Activated naive CD8-positive, alpha-beta T cell treated with anti-CD3 and anti-CD28 coated beads, Interleukin-2, amount 50 U/mL, for 24 hours (primary cell): Measurements from ENCODE around the gene SFMBT1.

Experiments used
- ATAC-seq: fragments of 150-1000 bp; cut with Tn5 transposase; one replicate; pipeline ENCODE4 v1.10.0; 2021
- DNase-seq: peaks from one replicate; pipeline ENCODE4 v3.0.0; 2021
- H3K27ac Mint-ChIP-seq: one replicate; pipeline ENCODE4 v1.8.0; 2021; ENCODE audit warnings: mild to moderate bottlenecking, mixed read lengths
- H3K27me3 Mint-ChIP-seq: one replicate; pipeline ENCODE4 v1.8.0; 2021; ENCODE audit warnings: mixed read lengths
- H3K36me3 Mint-ChIP-seq: one replicate; pipeline ENCODE4 v1.8.0; 2021; ENCODE audit warnings: low read depth, mixed read lengths
- H3K4me1 Mint-ChIP-seq: one replicate; pipeline ENCODE4 v1.8.0; 2021; ENCODE audit warnings: mixed read lengths
- H3K4me3 Mint-ChIP-seq: one replicate; pipeline ENCODE4 v1.8.0; 2021; ENCODE audit warnings: mild to moderate bottlenecking, moderate library complexity, mixed read lengths
- H3K9me3 Mint-ChIP-seq: one replicate; pipeline ENCODE4 v1.8.0; 2021; ENCODE audit warnings: mixed read lengths

The SFMBT1 gene

DNA sequence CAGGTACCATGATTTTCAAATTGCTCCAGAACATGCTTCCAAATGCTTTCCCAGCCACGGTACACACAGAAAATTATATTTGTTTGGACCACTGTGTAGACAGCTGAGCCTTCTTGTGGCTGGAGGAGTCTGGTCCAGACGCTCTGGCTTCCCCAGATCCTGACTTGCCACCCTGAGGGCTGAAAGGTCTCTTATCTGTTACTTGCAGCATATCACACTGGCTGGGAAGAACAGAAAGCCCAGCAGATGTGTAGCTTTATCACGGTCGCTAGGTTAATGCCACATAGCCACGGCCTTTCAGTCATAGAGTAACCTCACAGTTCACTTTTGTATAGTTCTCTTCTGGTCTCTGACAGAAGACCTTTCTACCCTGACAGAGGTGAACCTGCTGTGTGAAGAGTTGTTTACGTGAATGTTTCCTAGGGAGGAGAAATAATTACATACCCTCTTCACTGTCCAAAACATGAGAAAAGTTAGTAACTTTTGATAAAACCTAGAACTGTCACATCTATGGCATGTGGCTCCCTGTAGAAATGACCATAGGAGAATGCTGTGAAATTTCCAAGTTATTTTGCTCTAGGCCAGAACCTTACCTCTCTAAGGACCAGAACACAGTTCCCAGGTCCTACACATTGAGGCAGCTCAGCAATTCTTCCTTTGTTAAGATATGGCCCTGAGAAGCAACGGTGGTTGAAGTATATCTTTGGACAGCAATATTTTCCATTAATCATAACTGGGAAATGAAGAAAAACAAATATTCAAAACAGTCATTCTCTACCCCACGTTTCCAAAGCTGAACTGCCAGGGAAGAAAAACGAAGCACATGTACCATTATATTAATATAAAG, 132.8 kb downstream of the SFMBT1 start:
- Mint-ChIP-seq H3K4me1 (peaks cover 9% of the 10 kb centered on the region), H3K27ac (peak overlapping the region; percentile 6), H3K36me3 (peaks cover 36% of the 10 kb centered on the region), H3K27me3 (no peaks in the 10 kb centered on the region), H3K4me3 (no peak overlapping the region), H3K9me3 (no peaks in the 10 kb centered on the region)
- DNase-seq, result no peak
- ATAC-seq, result no peak

DNA sequence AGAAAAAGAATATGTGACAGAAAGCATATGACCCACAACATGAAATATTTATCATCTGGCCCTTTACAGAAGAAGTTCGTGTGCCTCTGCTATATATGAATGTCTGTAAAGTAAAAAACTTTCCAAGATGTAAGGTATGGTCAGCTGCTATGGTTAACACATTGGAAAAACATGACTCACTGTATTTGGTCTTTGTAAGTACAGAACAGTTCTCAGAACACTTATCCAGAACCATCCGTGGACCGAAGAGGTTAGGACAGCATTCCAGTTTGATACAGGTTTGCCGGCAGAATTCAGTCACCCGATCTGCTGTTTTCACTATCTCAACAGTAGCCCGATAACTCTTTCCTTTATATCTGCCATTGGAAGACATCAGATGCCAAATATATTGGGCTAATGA, 135.1 kb downstream of the SFMBT1 start:
- Mint-ChIP-seq H3K36me3 (peaks cover 34% of the 10 kb centered on the region), H3K9me3 (no peaks in the 10 kb centered on the region), H3K27me3 (no peaks in the 10 kb centered on the region), H3K4me1 (peaks cover 9% of the 10 kb centered on the region), H3K27ac (no peak overlapping the region), H3K4me3 (no peak overlapping the region)
- DNase-seq, result no peak
- no peak for ATAC-seq

DNA sequence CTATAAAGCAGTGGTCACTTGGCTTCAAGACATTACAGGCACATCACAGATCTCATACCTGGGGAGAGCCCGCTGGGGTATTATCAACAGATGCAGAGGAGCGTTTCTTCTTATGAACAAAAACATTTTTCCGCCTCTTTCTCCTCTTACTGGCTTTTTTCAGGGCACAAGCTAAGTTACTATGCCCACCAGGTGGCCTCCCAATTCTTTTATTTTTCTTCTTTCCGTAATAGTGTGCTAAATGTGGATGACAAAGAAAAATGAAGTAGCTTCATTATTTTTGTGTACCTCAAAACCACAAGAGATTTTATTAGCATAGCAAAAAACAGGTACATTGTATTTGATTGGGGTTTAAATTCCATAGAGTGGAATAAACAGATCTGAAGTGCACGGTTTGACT, 138.4 kb downstream of the SFMBT1 start:
- Mint-ChIP-seq H3K9me3 (no peaks in the 10 kb centered on the region), H3K4me3 (no peak overlapping the region), H3K36me3 (peaks cover 32% of the 10 kb centered on the region), H3K27me3 (no peaks in the 10 kb centered on the region), H3K4me1 (peaks cover 4% of the 10 kb centered on the region), H3K27ac (no peak overlapping the region)
- ATAC-seq (no peak), DNase-seq (no peak)

DNA sequence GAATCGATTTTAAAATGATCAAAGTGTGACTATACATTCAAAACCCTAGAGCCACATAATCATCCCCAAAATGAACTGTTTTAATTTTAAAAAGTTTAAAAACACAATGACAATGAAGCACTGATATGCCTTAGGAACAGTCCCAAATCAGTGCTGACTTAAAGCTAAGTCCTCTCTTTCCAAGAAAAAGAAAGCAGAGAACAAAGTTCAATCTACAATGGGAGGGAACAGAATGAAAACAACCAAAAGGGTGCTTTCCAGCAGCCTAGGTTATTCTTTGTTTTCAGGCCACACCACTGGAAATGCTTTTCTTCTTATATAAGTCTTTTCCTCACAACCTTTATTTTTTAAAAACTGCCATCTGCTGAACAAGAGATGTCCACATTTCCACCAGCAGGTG, 141.3 kb downstream of the SFMBT1 start:
- DNase-seq, result no peak
- Mint-ChIP-seq H3K36me3 (peaks cover 18% of the 10 kb centered on the region), H3K4me1 (no peaks in the 10 kb centered on the region), H3K9me3 (no peaks in the 10 kb centered on the region), H3K27ac (no peak overlapping the region), H3K27me3 (no peaks in the 10 kb centered on the region), H3K4me3 (no peak overlapping the region)
- no peak for ATAC-seq

DNA sequence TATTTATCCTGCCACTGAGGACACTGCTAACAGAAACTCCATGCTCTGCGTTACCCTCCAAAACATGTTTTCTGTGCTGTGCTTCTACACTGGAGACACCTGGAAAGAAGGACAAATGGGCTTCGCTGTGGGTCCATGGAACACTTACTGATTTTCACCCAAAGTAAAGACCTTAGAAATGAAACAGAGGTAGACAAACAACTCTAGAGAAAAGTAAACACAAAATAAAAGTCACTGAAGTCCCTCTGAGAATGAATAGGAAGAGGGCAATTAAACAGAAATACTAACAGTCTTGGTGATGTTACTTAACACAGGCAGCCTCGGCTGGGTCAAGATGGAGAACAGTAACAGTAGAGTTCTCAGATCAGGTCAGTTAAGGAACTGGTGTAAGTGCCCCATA, 141.9 kb downstream of the SFMBT1 start:
- H3K4me3 Mint-ChIP-seq, result no peak overlapping the region
- no peak for ATAC-seq

DNA sequence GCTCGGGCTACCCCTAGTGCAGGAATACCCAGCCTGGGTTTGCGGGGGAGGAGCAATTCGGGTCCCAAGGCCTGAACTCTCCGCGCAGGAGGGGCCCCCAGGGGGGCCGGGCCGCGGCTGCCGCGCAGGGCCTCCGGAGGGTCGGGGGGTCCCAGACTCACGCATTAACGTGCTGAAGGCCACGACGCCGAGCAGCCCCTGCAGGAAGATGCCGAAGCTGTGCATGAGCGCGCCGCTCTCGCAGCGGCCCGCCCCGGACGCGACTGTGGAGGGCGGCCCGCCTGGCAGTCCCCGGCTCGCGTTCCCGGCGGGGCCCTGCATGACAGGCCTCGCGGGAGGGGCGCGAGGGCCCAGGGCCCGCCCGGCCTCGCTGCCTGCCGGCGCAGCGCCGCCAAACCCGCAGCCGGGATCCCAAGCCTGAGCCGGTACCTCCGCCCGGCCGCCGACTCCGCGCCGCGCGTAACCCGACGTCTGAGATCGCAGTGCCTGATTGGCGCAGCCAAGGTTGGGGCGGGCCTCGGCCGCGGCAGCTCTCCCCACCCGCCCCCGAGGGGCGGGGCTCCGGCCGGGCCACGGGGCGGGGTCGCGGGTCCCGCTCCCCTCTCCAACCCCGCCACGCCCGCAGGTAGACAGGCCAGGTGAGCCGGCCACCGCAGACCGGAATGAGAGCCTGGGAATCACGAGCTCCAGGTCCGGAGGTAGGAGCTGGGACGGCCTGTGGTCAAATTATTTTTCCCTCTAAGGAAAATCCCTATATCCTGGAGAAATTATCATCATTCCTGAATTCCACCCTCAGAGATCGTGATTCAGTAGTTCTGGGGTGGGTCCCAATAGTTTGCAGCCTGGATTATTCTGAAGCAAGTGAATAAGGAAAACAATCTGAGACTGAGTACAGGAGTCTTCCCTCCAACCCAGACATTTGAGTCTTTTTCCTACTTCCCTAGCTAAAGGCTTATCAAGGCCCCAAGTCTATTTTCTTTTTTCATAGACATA, 148.4 kb downstream of the SFMBT1 start, which contains the start of gene STIMATE:
STIMATE (minus strand) TSS at position 419 of the 993 bp plus-strand sequence; CDS start at position 321, 98 bp downstream.
- ATAC-seq (peak; percentile 88), DNase-seq (peak; percentile 85)
- Mint-ChIP-seq H3K9me3 (no peaks in the 10 kb centered on the region), H3K4me3 (peak within 1 kb of the TSS; percentile 96), H3K27me3 (no peaks in the 10 kb centered on the region), H3K4me1 (peaks cover 44% of the 10 kb centered on the region), H3K27ac (peak within 1 kb of the TSS; percentile 84), H3K36me3 (peaks cover 8% of the 10 kb centered on the region)

More for the DNA sequence above, 141.9 kb downstream of the SFMBT1 start:
- H3K4me1 Mint-ChIP-seq, result no peaks in the 10 kb centered on the region
- H3K36me3 Mint-ChIP-seq, result peaks cover 18% of the 10 kb centered on the region
- H3K27me3 Mint-ChIP-seq, result no peaks in the 10 kb centered on the region
- no peak overlapping the region for H3K27ac Mint-ChIP-seq
- H3K9me3 Mint-ChIP-seq, result no peaks in the 10 kb centered on the region
- DNase-seq, result no peak

DNA sequence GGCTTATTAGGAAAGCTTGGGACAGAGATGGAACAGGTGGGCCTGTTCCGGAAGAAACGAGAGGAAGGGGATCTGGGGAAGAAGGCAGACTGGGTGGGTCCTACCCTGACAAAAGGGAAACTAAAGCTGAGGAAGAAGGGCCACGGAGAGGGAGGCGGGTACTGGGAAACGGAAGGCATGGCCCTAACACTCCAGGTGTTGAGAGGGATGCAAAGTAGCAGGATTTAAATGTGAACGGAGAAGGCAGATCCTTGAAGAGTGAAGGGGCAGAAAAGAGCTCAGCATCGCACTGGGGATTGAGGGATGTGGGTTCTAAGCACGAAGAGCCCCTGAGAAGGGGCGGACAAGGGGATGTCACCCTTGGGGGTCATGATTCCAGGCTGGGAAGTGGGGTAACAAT, 149.3 kb downstream of the SFMBT1 start:
- Mint-ChIP-seq H3K4me3 (peak overlapping the region; percentile 96), H3K27me3 (no peaks in the 10 kb centered on the region), H3K9me3 (no peaks in the 10 kb centered on the region), H3K36me3 (peaks cover 8% of the 10 kb centered on the region), H3K4me1 (peaks cover 52% of the 10 kb centered on the region), H3K27ac (peak overlapping the region; percentile 84)
- ATAC-seq, result no peak
- DNase-seq, result no peak

DNA sequence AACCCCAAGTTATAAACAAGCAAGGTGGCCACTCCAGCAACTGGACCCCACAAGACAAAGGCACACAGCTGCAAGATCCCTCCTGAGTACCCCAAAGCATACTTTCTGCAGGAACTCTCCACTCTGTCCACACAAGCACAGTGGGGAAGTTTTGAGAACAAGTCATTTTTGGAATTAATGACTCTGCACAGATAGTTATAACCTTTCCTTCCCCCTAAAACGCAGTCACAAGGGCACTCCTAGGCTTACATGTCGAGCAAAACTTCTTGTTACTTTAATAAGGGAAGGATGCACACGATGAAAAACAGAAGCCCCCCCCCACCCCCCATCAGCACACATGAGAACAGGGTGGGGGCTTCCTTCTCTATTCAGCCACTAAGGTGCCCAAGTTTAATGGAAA, 149.7 kb downstream of the SFMBT1 start:
- Mint-ChIP-seq H3K4me1 (peaks cover 57% of the 10 kb centered on the region), H3K4me3 (peak overlapping the region; percentile 96)
- no peak for ATAC-seq

DNA sequence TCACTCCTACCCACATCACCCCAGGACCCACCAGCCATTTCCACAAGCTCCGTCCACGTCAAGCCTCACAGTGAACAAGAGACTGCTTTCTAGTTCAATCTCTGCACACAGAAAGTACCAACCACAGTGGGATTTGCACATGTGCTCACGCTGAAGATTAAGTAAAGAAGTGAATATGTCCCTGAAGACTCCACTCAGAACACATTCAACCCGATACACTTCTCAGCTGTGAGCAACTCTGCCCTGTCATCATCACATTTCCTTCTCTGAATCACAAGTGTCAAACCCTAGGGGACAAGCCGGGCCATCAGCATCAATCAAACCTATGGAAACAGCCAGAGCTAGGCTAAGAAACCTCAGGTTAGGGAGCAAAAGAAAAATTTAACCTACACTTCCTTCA, 150.5 kb downstream of the SFMBT1 start:
- peaks cover 63% of the 10 kb centered on the region for H3K4me1 Mint-ChIP-seq
- ATAC-seq (peak; percentile 27), DNase-seq (no peak)
- no peaks in the 10 kb centered on the region for H3K9me3 Mint-ChIP-seq
- peak overlapping the region; percentile 96 for H3K4me3 Mint-ChIP-seq
- peak overlapping the region; percentile 68 for H3K27ac Mint-ChIP-seq
- peaks cover 10% of the 10 kb centered on the region for H3K36me3 Mint-ChIP-seq
- H3K27me3 Mint-ChIP-seq, result no peaks in the 10 kb centered on the region

More for the DNA sequence above, 149.7 kb downstream of the SFMBT1 start:
- peaks cover 8% of the 10 kb centered on the region for H3K36me3 Mint-ChIP-seq
- H3K9me3 Mint-ChIP-seq, result no peaks in the 10 kb centered on the region
- no peaks in the 10 kb centered on the region for H3K27me3 Mint-ChIP-seq
- H3K27ac Mint-ChIP-seq, result peak overlapping the region; percentile 68
- no peak for DNase-seq

DNA sequence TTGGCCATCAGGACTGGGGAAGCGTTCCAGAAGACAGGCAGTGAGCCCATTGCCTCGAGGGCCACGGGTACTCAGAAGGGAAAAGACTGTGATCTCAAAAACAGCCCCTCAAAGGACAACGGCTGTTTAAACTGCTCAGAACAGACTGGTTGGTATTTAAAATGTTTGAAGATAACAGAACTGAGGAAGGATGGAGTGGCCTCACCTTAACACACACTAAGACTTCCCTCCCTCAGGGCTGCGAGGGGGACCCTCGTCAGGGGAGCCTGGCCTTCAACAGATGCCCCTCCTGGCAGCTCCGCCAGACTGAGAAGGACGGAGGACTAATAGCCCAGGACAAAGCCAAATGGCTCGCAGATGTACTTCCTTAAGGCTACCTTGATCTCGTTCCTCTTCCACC, 151.1 kb downstream of the SFMBT1 start:
- Mint-ChIP-seq H3K4me3 (no peak overlapping the region), H3K27ac (peak overlapping the region; percentile 68), H3K9me3 (no peaks in the 10 kb centered on the region), H3K36me3 (peaks cover 10% of the 10 kb centered on the region), H3K27me3 (no peaks in the 10 kb centered on the region), H3K4me1 (peaks cover 69% of the 10 kb centered on the region)
- ATAC-seq, result no peak
- no peak for DNase-seq

DNA sequence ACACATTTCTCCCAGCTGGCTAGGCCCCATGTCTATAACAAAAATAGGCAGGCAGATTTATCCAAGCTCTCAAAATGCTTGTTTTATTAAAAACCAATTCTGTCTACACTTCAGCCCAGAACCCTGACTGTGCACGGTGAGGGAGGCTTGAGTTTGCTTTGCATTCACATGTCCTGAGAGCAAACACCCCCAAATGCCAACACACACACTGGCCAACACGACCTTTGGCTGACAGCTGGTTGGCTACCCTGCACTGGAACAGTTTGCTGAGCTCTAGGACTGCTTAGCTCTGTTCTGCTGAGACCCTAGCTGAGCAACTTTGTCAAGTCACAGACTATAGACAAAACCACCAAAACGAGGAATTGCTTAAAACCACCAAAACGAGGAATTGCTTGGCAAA, 152.2 kb downstream of the SFMBT1 start:
- H3K4me3 Mint-ChIP-seq, result peak overlapping the region; percentile 60
- H3K27ac Mint-ChIP-seq, result peak overlapping the region; percentile 89
- peaks cover 10% of the 10 kb centered on the region for H3K36me3 Mint-ChIP-seq
- DNase-seq (no peak), ATAC-seq (no peak)
- H3K27me3 Mint-ChIP-seq, result no peaks in the 10 kb centered on the region
- no peaks in the 10 kb centered on the region for H3K9me3 Mint-ChIP-seq
- H3K4me1 Mint-ChIP-seq, result peaks cover 70% of the 10 kb centered on the region

DNA sequence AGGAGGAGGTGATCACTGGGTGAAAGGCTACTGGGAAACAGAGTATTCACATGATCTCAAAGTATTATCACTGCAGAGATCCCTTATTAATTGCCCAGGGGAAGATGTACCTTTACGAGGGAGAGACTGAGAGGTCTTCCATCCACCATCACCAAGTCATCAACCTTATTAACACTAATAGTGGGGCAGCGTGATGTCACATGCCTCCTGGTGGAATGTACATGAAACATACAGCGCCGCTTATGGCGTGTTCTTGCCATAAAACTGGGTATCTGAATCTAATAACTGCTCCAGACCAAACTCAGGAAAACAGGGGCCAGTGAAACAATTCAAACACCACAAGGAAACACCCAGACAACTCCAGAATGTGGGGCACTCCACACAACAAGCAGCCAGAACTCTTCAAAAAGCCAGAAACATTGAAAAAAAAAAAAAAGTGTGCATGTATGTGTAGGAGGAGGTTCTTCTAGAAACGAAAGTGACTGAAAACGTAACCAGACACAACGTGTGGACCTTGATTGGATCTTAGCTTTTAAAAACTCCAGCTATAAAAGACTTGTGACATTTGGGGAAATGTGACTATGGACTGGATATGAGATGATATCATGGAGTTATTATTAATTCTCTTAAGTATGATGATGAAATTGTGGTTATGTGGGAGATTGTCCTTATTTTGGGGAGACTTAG, 153.1 kb downstream of the SFMBT1 start:
- ATAC-seq (no peak), DNase-seq (no peak)
- Mint-ChIP-seq H3K36me3 (peaks cover 10% of the 10 kb centered on the region), H3K27me3 (no peaks in the 10 kb centered on the region), H3K4me3 (peak overlapping the region; percentile 60), H3K4me1 (peaks cover 70% of the 10 kb centered on the region), H3K27ac (peak overlapping the region; percentile 89), H3K9me3 (no peaks in the 10 kb centered on the region)

DNA sequence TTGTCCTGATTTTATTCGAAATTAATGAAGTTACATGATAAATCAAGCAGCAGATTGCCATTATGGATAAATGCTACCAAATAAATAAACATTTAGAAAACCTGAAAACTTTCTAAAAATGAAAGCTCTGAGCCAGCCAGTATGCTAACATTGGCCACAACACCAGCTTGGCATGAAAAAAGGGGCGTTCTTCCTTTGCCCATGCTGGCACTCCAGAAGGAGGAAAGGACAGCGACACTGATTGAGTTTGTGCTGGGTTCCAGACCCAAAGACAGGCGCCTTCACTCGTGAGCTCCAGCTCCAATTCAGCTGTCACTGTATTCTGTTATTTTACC, 153.6 kb downstream of the SFMBT1 start:
- ATAC-seq (no peak), DNase-seq (no peak)
- H3K27me3 Mint-ChIP-seq, result no peaks in the 10 kb centered on the region
- no peaks in the 10 kb centered on the region for H3K9me3 Mint-ChIP-seq
- peaks cover 10% of the 10 kb centered on the region for H3K36me3 Mint-ChIP-seq
- peak overlapping the region; percentile 89 for H3K27ac Mint-ChIP-seq
- peaks cover 70% of the 10 kb centered on the region for H3K4me1 Mint-ChIP-seq
- peak overlapping the region; percentile 60 for H3K4me3 Mint-ChIP-seq

DNA sequence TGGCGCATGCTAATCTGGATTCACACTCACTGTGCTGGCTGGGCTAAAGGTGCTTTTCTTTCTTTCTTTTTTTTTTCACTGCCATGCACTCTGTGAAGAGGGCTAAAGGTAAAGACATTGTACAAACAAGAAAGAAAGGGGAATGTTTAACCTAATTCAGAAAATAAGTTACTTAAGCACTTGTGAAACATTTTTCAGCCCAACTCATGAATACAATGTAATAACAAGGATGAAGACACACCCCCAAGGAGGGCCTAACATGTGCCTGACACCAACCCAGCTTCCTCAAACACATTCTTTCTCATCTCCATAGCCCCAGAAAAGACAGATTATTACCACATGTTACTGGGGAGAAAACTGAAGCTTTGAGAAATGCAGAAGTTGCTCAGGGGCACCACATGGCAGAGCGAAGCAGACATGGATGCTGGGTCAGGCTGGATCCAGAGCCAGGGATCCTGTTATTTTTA, 154.2 kb downstream of the SFMBT1 start:
- Mint-ChIP-seq H3K4me3 (peak overlapping the region; percentile 60), H3K36me3 (peaks cover 13% of the 10 kb centered on the region), H3K27ac (peak overlapping the region; percentile 89), H3K4me1 (peaks cover 68% of the 10 kb centered on the region), H3K27me3 (no peaks in the 10 kb centered on the region), H3K9me3 (no peaks in the 10 kb centered on the region)
- DNase-seq, result no peak
- no peak for ATAC-seq
